HG03575 (cell line): ENCODE data around the gene GGTA1.
"Not testable (repeated sequence)": the region's sequence is repeated elsewhere in the genome, so short reads cannot be mapped to it uniquely, and the experiment has no call there.

Experiments
- ATAC-seq: cut with Tn5 transposase; IDR thresholded peaks from one replicate; pipeline ENCODE4 v1.9.1; 2021; ENCODE audit not compliant: unreplicated experiment, insufficient number of reproducible peaks, low FRiP score; ENCODE audit errors: extremely low read depth

GGTA1 gene

DNA sequence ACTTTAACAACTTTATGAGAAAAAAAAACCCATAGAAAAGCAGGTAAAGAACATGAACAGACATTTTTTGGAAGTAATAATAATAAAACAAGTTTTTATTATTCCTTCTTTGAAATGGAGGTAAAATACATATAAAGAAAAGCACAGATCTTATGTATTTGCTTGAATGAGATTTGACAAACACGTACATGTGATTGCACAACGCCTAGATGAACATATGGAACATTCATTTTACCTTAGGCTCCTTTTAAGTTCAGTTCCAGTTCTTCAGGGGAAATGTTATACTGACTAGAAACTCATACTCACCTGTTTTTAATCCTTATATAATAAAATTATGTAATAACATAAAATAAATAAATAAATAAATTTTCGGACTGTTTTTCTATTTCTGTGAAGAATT is 61.8 kb downstream of the GGTA1 start:
- no peak for ATAC-seq

DNA sequence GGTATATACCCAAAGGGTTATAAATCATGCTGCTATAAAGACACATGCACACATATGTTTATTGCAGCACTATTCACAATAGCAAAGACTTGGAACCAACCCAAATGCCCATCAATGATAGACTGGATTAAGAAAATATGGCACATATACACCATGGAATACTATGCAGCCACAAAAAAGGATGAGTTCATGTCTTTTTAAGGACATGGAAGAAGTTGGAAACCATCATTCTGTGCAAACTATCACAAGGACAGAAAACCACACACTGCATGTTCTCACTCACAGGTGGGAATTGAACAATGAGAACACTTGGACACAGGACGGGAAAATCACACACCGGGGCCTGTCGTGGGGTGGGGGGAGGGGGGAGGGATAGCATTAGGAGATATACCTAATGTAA is 62.6 kb downstream of the GGTA1 start:
- ATAC-seq: not testable (repeated sequence)

- ATAC-seq: no peak
Measured at GRCh38 chr9:121434969-121435368, 64.7 kb downstream of the GGTA1 start.

DNA sequence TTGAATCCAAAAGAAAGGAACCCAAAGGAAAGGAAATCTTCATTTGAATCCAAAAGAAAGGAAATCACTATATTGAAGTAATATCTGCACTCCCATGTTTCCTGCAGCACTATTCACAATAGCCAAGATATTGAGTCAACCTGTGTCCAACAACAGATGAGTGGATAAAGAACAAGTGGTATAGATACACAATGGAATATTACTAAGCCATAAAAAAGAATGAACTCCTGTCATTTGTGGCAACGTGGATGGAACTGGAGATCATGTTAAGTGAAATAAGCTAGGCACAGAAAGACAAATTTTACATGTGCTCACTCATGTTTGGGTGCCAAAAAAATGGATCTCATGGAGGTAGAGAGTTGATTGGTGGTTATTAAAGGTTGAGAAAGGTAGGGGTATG is 71.7 kb downstream of the GGTA1 start:
- ATAC-seq: no peak

DNA sequence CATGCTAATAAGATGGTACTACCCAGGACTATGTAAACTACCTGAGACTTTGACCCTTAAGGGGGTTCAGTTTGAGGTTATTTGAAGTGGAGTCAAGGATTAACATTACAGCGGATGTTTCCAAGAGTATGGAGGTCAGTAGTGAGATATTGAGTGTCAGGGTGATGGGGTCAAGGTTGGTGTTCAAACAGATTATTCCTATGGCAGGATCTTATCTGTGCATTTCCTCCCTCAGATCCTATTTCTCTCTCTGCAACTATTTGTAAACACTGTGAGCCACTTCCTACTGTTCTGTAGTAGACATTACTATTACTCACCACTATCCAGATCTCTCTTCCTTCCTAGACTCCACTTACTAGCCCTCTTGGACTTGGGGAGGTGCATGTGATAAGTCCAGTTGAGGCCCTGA is 75.6 kb downstream of the GGTA1 start:
- ATAC-seq: no peak

GRCh38 chr9:121411993-121412392 is 87.7 kb downstream of the GGTA1 start:
- no peak for ATAC-seq

GRCh38 chr9:121405899-121406298 is 93.7 kb downstream of the GGTA1 start:
- no peak for ATAC-seq
